HG02588 (cell line): ENCODE data around the gene FOXS1.

ENCODE experiments used
- ATAC-seq: cut with Tn5 transposase; IDR thresholded peaks from one replicate; pipeline ENCODE4 v1.9.1; 2021; ENCODE audit warnings: mild to moderate bottlenecking, moderate library complexity; ENCODE audit not compliant: unreplicated experiment

The FOXS1 gene

DNA sequence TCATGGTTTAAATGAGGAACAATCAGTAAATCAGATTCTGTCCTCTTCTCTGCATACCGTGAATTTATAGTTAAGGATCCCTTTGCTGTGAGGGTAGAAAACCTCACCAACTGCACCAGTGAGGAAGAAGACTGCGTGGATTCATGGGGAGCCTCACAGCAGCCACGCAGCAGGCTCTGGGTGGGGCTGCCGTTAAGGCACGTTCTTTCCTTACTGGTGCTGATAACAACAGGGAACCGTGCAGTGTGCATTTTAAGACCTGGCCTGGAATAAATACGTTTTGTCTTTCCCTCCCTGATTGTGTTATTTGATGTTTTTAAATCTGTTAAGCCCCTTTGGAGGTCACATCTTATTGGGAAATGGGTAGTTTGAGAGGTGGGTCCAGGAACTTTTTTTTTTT is 43.9 kb downstream of the FOXS1 start:
- no peak for ATAC-seq

- no peak for ATAC-seq
These were observed 48.0 kb downstream of the FOXS1 start for GRCh38 chr20:31797364-31797763.
